ENCODE measurements around the gene SLX9.

DNA sequence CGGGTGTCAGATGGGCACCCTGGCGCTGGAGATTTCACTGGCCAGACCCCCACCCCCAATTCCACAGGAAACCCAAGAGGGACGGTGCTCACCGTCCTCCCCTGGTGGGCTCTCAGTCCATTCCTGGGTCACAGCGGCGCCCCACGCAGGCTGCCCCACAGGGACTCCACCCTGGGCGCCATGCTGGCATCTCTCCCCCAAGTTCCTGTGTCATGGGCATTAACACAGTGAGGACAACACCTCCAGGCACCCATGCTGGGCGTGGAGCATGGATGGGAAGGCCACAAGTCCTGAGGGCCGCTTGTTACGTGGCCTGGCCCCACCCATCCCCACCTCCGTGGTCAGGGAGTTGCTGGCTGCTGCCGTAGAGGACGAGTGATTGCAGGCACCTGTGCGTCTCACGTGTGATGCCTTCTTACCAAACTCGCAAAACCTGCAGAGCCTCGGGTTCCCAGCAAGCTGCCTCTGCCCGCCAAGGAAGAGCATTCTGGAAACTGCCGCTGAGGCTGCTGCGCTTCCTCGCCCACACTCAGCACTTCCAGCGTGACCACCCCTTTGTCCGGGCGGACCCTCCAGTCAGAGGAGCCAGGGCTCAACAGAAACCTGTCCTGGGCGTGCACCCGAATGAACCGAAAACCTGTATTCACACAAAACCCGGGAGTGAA is 60.3 kb downstream of the SLX9 start:
- TF ChIP-seq, protein P1, sequence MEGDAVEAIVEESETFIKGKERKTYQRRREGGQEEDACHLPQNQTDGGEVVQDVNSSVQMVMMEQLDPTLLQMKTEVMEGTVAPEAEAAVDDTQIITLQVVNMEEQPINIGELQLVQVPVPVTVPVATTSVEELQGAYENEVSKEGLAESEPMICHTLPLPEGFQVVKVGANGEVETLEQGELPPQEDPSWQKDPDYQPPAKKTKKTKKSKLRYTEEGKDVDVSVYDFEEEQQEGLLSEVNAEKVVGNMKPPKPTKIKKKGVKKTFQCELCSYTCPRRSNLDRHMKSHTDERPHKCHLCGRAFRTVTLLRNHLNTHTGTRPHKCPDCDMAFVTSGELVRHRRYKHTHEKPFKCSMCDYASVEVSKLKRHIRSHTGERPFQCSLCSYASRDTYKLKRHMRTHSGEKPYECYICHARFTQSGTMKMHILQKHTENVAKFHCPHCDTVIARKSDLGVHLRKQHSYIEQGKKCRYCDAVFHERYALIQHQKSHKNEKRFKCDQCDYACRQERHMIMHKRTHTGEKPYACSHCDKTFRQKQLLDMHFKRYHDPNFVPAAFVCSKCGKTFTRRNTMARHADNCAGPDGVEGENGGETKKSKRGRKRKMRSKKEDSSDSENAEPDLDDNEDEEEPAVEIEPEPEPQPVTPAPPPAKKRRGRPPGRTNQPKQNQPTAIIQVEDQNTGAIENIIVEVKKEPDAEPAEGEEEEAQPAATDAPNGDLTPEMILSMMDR (IDR thresholded peaks at IDR 0.05), result no peak
- no peak for TF ChIP-seq EZH2 (IDR thresholded peaks at IDR 0.05; ENCODE audit: borderline replicate concordance, insufficient read depth, low read depth, low read length, poor library complexity, severe bottlenecking)
